ENCODE measurements around the gene GPRC5A. TPM values are rescaled to one million over a fixed set of nuclear protein-coding genes. Genes with fewer than 3 reads are reported as not detected.

The GPRC5A gene
- total RNA-seq, 2 experiments from 2014 or later = 0.27 to 0.34 TPM

DNA sequence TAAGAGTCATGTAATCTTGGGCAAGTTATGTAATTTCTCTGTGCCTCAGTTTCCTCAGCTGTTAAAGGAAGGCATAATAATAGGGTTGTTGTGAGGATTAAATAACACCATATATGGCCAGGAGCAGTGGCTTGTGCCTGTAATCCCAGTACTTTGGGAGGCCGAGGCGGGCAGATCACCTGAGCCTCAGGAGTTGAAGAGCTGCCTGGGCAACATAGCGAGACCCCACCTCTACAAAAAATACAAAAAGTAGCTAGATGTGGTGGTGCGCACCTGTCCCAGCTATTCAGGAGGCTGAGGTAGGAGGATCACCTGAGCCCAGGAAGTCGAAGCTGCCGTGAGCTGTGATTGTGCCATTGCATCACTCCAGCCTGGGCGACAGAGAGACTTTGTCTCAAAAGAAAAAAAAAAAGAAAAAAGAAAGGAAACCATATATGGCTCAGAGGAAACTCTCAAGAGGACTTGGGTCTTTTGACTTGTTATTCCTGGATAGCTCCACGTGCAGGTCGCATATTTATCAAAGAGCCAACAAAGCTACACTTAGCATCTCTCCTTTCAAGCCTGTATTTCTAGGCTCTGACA lies 6.9 kb downstream of the GPRC5A start:
- Mint-ChIP-seq H3K27ac (no peak overlapping the region), H3K9me3 (no peaks in the 10 kb centered on the region), H3K4me3 (no peak overlapping the region), H3K4me1 (peaks cover 13% of the 10 kb centered on the region), H3K27me3 (peaks cover 10% of the 10 kb centered on the region), H3K36me3 (no peaks in the 10 kb centered on the region)
- no peak for DNase-seq

DNA sequence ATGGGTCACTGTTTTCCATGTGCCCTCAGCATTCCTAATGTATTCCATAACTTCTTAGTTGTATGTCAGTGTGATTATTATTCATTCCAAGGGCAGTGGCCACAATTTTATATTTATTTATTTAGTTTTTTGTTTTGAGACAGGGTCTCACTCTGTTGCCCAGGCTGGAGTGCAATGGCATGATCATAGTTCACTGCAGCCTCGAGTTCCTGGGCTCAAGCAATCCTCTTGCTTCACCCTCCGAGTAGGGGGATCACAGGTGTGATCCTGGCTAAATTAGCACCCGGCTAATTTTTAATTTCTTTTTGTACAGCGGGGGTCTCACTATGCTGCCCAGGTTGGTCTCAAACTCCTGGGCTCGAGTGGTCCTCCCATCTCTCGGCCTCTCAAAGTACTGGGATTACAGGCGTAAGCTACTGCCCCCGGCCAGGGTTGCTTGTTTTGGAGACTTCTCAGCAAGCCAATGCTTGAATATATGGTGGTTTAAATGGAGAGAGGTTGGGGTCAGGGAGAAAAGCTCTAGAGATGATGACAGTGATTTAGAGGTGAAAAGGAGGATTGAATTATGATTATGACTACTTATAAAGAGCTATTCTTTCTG lies 7.6 kb downstream of the GPRC5A start:
- Mint-ChIP-seq H3K36me3 (no peaks in the 10 kb centered on the region), H3K4me1 (peaks cover 13% of the 10 kb centered on the region), H3K27me3 (peaks cover 8% of the 10 kb centered on the region), H3K27ac (peak overlapping the region; percentile 53), H3K4me3 (no peak overlapping the region), H3K9me3 (no peaks in the 10 kb centered on the region)
- no peak for DNase-seq

- Mint-ChIP-seq H3K4me3 (no peak overlapping the region), H3K4me1 (peaks cover 13% of the 10 kb centered on the region), H3K27me3 (peaks cover 8% of the 10 kb centered on the region), H3K9me3 (no peaks in the 10 kb centered on the region), H3K36me3 (no peaks in the 10 kb centered on the region), H3K27ac (peak overlapping the region; percentile 53)
- DNase-seq = peak; percentile 46
Observed at GRCh38 chr12:12899530-12900380, 8.4 kb downstream of the GPRC5A start.

- no peaks in the 10 kb centered on the region for H3K9me3 Mint-ChIP-seq
Observed at GRCh38 chr12:12900786-12901157, 9.4 kb downstream of the GPRC5A start.

GRCh38 chr12:12901158-12901791 lies 9.9 kb downstream of the GPRC5A start:
- Mint-ChIP-seq H3K4me3 (no peak overlapping the region), H3K27me3 (peaks cover 4% of the 10 kb centered on the region), H3K4me1 (peaks cover 13% of the 10 kb centered on the region), H3K27ac (no peak overlapping the region), H3K9me3 (no peaks in the 10 kb centered on the region), H3K36me3 (no peaks in the 10 kb centered on the region)
- DNase-seq = no peak

More at GRCh38 chr12:12900786-12901157, 9.4 kb downstream of the GPRC5A start:
- Mint-ChIP-seq H3K27ac (no peak overlapping the region), H3K4me1 (peaks cover 13% of the 10 kb centered on the region), H3K4me3 (no peak overlapping the region), H3K27me3 (peaks cover 4% of the 10 kb centered on the region), H3K36me3 (no peaks in the 10 kb centered on the region)
- no peak for DNase-seq

GRCh38 chr12:12902036-12902435 lies 10.7 kb downstream of the GPRC5A start:
- H3K9me3 Mint-ChIP-seq = no peaks in the 10 kb centered on the region
- H3K4me3 Mint-ChIP-seq = no peak overlapping the region
- DNase-seq = no peak
- no peaks in the 10 kb centered on the region for H3K36me3 Mint-ChIP-seq
- H3K27me3 Mint-ChIP-seq = peaks cover 4% of the 10 kb centered on the region
- peaks cover 13% of the 10 kb centered on the region for H3K4me1 Mint-ChIP-seq
- no peak overlapping the region for H3K27ac Mint-ChIP-seq

DNA sequence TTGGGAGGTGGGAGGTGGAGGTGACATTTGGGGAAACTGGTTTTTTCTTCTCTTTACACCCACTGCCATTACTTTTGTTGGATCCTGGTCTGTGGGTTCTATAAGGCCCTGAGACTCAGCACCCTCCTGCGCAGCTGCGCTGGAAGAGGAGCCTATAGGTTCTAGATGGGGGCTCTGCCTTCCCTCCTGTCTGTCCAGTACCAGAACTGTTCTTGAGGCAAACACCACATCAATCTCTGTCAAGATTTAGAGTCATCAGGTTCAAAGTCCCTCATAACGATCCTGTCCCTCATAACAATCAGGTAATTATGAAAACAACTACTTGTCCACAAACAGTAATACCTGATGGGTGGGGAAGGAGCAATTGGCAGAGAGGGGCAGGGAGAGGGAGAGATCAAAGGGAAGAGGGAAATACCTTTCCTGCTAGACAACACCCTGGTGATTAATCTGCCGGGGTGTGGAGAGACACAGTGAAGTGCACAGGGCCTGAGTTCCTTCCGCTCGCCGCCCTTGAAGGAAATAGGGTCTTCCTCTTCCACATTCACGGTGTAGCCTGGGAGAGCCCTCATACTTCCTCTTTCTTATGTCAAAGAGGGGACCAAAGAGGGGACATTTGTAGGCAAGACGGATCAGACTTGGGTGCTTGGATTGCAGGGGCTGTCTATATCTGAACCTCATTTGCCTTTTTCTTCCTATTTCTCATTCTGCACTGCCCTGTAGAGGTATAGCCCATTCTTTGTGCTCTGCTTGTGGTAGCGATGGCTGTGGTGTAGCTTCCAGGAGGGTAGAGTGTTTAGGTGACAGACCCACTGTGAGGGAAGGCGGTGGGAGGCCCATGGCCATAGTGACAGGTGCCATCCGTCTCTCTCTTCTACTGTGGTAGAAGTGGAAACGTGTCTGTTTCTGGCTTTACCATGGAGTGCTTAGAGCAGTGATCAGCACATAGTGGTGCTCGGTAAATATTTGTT lies 12.6 kb downstream of the GPRC5A start:
- peaks cover 11% of the 10 kb centered on the region for H3K4me1 Mint-ChIP-seq
- no peak overlapping the region for H3K27ac Mint-ChIP-seq
- H3K9me3 Mint-ChIP-seq = no peaks in the 10 kb centered on the region
- peaks cover 4% of the 10 kb centered on the region for H3K27me3 Mint-ChIP-seq
- H3K36me3 Mint-ChIP-seq = no peaks in the 10 kb centered on the region
- H3K4me3 Mint-ChIP-seq = no peak overlapping the region
- DNase-seq = no peak

GRCh38 chr12:12907552-12907951 lies 16.2 kb downstream of the GPRC5A start:
- H3K4me1 Mint-ChIP-seq = peaks cover 16% of the 10 kb centered on the region
- no peak overlapping the region for H3K27ac Mint-ChIP-seq
- H3K27me3 Mint-ChIP-seq = no peaks in the 10 kb centered on the region
- H3K36me3 Mint-ChIP-seq = no peaks in the 10 kb centered on the region
- H3K4me3 Mint-ChIP-seq = no peak overlapping the region
- no peak for DNase-seq
- H3K9me3 Mint-ChIP-seq = no peaks in the 10 kb centered on the region

DNA sequence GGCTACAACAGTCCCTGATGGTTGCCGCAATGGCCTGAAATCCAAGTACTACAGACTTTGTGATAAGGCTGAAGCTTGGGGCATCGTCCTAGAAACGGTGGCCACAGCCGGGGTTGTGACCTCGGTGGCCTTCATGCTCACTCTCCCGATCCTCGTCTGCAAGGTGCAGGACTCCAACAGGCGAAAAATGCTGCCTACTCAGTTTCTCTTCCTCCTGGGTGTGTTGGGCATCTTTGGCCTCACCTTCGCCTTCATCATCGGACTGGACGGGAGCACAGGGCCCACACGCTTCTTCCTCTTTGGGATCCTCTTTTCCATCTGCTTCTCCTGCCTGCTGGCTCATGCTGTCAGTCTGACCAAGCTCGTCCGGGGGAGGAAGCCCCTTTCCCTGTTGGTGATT lies 16.9 kb downstream of the GPRC5A start:
- H3K4me3 Mint-ChIP-seq = no peak overlapping the region
- peaks cover 16% of the 10 kb centered on the region for H3K4me1 Mint-ChIP-seq
- no peak for DNase-seq
- H3K27me3 Mint-ChIP-seq = no peaks in the 10 kb centered on the region
- no peaks in the 10 kb centered on the region for H3K36me3 Mint-ChIP-seq
- H3K9me3 Mint-ChIP-seq = no peaks in the 10 kb centered on the region
- H3K27ac Mint-ChIP-seq = no peak overlapping the region

- Mint-ChIP-seq H3K27me3 (no peaks in the 10 kb centered on the region), H3K36me3 (no peaks in the 10 kb centered on the region), H3K27ac (no peak overlapping the region)
Observed at GRCh38 chr12:12908711-12909110, 17.3 kb downstream of the GPRC5A start.

DNA sequence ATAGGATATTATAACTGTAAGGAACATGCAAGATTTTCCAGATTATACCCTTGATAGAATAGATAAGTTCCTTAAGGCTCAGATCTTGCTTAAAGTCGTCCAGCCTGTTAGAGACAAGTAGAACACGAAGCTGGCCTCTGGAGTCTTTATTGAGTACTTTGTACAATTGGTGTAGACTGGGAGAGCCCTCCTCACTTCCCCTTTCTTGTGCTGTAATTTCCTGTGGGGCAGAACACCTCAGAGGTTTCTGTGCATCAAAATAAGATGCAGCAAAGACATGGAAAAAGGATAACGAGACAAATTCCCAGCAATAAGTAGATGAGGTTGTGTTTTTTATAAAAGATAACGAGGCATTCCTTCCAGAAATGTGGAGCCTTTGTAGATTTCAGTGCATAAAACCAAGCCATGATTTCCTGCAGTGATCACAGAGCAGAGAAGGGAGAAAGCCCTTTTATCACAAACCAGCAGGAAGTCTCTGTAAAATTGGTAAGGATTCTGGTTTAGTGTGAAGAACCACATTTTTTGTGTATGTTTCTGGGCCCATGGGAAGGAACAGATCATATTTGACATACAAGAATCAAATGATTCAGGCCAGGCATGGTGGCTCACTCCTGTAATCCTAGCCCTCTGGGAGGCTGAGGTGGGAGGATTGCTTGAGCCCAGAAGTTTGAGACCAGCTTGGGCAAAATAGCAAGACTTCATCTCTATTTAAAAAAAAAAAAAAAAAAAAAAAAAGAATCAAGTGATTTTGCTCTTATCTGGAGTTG lies 18.0 kb downstream of the GPRC5A start:
- Mint-ChIP-seq H3K4me3 (no peak overlapping the region), H3K36me3 (no peaks in the 10 kb centered on the region), H3K27ac (peak overlapping the region; percentile 22), H3K9me3 (no peaks in the 10 kb centered on the region), H3K4me1 (peaks cover 16% of the 10 kb centered on the region), H3K27me3 (no peaks in the 10 kb centered on the region)
- no peak for DNase-seq

More at GRCh38 chr12:12908711-12909110, 17.3 kb downstream of the GPRC5A start:
- no peak for DNase-seq
- Mint-ChIP-seq H3K4me1 (peaks cover 16% of the 10 kb centered on the region), H3K4me3 (no peak overlapping the region), H3K9me3 (no peaks in the 10 kb centered on the region)

DNA sequence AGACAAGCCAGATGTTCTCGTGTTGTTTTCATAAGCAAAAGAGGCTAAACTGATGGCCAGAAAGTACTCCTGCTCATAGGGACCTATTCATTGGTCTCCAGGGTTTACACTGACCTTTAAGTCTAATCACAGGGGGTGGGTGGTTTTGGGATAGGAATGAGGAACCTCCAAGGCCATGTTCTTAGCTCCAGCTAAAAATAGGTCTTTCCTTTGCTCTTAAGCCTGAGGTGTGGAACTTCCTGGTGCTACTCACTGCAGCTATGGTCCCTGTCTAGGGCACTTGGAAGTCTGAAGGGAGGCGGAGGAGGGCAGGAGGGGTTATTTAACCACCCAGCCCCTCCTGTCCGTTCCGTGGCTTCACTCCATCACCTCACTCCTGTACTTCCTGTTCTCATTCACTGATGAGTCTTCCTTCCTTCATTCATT lies 18.6 kb downstream of the GPRC5A start:
- Mint-ChIP-seq H3K4me3 (no peak overlapping the region), H3K9me3 (no peaks in the 10 kb centered on the region), H3K4me1 (peaks cover 16% of the 10 kb centered on the region), H3K27ac (peak overlapping the region; percentile 36), H3K27me3 (no peaks in the 10 kb centered on the region), H3K36me3 (no peaks in the 10 kb centered on the region)
- DNase-seq = no peak

DNA sequence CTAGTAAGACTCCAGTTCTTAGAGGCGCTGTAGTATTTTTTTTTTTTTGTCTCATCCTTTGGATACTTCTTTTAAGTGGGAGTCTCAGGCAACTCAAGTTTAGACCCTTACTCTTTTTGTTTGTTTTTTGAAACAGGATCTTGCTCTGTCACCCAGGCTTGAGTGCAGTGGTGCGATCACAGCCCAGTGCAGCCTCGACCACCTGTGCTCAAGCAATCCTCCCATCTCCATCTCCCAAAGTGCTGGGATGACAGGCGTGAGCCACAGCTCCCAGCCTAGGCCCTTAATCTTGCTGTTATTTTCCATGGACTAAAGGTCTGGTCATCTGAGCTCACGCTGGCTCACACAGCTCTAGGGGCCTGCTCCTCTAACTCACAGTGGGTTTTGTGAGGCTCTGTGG lies 21.3 kb downstream of the GPRC5A start:
- peaks cover 11% of the 10 kb centered on the region for H3K27me3 Mint-ChIP-seq
- H3K36me3 Mint-ChIP-seq = no peaks in the 10 kb centered on the region
- H3K4me1 Mint-ChIP-seq = peaks cover 24% of the 10 kb centered on the region
- no peaks in the 10 kb centered on the region for H3K9me3 Mint-ChIP-seq
- no peak for DNase-seq
- no peak overlapping the region for H3K27ac Mint-ChIP-seq
- H3K4me3 Mint-ChIP-seq = no peak overlapping the region

GRCh38 chr12:12915656-12916055 lies 24.3 kb downstream of the GPRC5A start:
- Mint-ChIP-seq H3K9me3 (no peaks in the 10 kb centered on the region), H3K36me3 (no peaks in the 10 kb centered on the region), H3K4me1 (peaks cover 9% of the 10 kb centered on the region), H3K27ac (no peak overlapping the region), H3K27me3 (peaks cover 11% of the 10 kb centered on the region), H3K4me3 (no peak overlapping the region)
- DNase-seq = no peak

Data from activated naive CD8-positive, alpha-beta T cell treated with anti-CD3 and anti-CD28 coated beads for 36 hours (primary cell).